GM21528 (cell line): ENCODE results near the gene FUOM.
"Not testable (repeated sequence)": the region's sequence is repeated elsewhere in the genome, so short reads cannot be mapped to it uniquely, and the experiment has no call there.

ENCODE experiments used
- ATAC-seq: cut with Tn5 transposase; IDR thresholded peaks from one replicate; pipeline ENCODE4 v1.9.1; 2021; ENCODE audit warnings: mild to moderate bottlenecking, moderate library complexity; ENCODE audit not compliant: unreplicated experiment, low FRiP score

Gene FUOM

DNA sequence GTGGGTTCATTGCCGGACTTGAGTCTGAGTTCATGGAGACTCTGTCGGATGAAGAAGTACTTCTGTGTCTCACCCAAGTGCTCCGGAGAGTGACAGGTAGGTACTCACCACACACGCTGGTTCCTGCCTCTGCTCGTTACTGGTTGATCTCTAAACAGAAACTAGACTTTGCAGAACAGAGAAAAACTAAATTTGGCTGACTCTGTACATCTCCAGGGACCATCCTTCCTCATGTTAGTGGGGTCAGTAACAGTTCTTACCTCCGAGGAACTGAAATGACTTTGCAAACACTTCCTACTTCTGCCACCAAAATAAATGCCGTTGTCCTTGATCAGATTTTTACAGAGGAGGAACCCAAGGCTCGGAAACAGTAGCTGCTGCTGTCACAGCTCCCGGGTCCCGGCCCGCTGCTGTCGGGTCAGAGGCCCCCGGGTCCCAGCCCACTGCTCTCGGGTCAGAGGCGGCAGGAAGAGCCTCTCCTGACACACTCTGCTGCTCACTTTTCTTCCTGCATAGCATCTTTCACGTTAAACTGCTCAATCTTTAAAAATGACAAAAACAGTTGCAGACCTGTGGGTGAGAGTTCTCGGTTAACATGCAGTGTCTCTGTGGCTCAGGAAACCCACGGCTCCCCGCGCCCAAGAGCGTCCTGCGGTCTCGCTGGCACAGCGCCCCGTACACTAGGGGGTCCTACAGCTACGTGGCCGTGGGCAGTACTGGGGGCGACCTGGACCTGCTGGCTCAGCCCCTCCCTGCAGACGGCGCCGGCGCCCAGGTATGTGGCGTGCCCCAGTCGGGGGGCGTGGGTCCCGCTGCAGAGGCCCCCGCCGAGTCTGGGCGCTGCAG, 31.4 kb upstream of the FUOM start:
- ATAC-seq, result peak; percentile 80

DNA sequence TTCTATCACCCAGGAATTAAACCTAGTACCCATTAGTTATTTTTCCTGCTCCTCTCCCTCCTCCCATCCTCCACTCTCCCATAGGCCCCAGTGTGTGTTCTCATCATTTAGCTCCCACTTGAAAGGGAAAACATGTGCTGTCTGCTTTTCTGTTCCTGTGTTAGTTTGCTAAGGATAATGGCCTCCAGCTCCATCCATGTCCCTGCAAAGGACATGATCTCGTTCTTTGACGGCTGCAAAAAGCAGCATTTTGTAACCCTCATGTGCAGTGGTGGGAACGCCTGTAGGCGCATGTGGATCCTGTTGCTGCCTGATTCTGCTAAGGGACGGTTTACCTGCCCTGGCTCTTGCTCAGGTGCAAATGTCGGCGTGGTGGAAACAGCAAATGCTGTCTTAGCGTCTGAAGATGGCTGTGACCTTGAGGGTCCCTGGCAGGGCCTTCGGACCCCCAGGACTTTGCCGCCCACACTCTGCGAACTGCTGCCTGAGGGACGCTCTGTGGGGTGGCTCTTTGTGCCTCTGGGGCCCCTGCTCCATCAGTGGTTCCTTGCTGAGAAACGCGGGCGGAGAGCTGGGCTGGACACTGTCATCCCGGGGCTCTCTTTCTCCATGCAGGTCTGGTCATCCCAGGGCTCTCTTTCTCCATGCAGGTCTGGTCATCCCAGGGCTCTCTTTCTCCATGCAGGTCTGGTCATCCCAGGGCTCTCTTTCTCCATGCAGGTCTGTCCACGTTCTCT, 30.6 kb upstream of the FUOM start:
- ATAC-seq, result no peak

DNA sequence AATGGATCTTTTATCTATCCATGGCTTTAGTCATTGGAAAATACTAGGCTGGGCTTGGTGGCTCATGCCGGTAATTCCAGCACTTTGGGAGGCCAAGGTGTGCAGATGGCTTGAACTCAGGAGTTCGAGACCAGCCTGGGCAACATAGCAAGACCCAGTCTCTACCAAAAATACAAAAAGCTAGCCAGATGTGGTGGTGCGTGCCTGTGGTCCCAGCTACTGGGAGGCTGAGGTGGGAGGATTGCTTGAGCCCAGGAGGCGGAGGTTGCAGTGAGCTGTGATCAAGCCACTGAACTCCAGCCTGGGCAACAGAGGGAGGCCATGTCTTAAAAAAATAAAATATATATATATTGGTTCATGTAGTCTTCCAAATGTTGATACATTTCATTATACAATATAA, 29.1 kb upstream of the FUOM start:
- not testable (repeated sequence) for ATAC-seq

DNA sequence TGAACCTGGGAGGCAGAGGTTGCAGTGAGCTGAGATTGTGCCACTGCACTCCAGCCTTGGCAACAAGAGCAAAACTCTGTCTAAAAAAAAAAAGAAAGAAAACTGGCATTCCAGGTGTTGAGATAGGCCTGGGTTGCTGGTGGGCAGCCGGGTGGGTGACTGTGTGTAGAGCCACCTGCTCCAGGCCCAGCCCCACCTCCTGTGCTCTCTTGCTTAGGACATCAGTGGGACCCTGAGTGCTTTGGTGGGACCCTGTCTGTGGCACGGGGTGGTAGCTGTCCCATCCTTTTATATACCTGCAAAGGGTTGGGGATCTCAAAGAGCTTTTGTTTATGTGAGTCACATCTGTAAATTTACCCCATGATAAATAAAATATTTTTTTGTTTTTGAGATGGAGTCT, 27.4 kb upstream of the FUOM start:
- no peak for ATAC-seq

DNA sequence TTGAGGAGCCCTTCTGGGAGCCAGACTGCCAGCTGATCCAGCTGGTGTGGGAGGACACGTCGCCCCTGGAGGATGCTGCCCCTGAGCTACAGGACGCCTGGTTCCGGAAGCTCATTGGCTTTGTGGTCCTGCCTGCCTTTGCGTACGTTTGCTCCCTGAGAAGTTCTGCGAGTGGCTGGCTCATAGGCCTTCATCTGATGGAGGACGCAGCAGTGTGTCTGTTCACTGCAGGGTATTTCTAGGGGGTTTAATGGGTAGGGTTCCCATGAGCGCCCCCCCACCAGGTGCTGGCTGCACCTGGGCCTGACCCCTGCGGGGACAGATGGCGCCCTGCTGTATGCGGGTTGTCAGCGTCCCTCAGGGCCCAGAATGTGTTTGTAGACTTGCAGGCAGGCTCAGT, 26.3 kb upstream of the FUOM start:
- ATAC-seq, result no peak

DNA sequence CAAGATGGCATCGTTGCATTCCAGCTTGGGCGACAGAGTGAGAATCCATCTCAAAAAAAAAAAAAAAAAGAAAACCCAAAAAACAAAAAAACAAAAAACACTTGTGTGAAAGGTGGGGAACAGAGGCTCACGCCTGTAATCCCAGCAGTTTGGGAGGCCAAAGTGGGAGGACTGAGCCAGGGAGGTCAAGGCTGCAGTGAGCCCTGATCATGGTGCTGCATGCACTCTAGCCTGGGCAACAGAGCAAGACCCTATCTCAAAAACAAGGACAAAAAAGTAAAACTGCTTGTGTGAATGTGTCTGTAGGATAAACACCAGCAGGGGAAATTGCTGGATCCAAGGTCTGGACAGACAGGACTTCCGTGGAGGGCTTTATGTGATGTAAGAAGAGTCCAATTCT, 25.7 kb upstream of the FUOM start:
- no peak for ATAC-seq

DNA sequence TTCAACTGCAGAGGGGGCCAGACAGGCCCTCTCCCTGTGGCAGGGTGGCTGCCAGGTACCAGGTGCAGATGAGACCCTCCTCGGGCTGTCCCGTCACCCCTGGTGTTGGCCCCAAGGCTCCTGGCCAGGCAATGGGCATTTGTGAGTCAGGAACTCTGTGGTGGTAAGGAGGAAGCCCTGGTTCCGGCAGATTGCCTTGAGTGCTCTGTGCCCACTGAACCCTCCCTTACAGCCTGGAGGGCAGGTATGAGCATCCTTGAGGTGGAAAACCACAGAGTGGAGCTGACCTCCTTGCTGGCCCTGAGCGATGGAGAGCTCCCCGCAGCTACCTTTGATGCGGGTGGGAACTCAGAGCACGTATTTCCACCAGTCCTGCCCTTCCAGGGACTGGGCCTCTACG, 23.2 kb upstream of the FUOM start:
- ATAC-seq, result no peak

DNA sequence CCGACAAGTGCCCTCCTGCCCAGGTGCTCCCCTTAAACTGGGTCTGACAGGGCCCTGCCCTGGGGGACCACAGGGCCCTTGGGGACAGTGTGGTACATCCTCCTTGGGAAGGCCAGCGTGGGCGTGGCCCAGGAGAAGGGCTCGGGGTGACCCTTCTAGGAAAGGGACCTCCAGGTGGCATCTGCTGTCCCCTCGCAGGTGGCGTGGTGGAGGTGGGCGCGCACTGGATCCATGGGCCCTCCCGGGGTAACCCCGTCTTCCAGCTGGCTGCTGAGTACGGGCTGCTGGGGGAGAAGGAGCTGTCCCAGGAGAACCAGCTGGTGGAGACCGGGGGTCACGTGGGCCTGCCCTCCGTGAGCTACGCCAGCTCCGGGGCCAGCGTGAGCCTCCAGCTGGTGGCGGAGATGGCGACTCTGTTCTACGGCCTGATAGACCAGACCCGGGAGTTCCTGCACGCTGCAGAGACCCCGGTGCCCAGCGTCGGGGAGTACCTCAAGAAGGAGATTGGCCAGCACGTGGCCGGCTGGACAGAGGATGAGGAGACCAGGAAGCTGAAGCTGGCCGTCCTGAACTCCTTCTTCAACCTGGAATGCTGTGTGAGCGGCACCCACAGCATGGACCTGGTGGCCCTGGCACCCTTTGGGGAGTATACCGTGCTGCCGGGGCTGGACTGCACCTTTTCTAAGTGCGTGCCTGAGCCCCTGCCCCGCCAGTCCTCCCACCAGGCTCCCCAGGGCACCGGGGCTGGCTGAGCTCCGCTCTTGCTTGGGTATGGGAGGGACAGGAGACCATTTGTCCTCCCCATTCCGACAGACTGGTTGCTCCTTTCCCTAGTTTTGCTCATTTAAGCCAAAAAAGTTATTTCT, 22.2 kb upstream of the FUOM start:
- peak; percentile 27 for ATAC-seq

DNA sequence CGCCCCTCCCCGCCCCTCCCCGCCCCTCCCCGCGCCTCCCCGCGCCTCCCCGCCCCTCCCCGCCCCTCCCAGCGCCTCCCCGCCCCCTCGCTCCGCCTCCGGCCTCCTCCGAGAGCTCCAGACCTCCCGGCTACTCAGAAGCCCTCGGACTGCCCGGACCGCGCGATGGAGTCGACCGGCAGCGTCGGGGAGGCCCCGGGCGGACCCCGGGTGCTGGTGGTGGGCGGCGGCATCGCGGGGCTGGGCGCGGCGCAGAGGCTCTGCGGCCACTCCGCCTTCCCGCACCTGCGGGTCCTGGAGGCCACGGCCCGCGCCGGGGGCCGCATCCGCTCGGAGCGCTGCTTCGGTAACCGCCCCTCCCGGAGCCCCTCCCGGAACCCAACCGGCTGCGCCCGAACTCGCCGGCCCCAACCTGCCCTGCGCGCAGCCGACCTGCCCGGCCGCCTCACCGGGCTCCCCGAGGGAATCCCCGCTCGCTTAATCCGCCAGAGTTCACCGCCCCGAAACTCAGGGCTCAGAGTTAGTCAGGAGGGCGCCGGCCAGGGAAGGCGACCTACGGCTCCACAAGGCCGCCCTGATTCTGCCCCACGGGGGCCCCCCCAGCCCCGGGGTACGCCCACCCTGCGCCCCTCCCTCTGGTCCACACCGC, 21.5 kb upstream of the FUOM start, which contains the start of gene PAOX:
Gene PAOX, plus strand, starts transcription at position 111 of the 649 bp plus-strand sequence. Its CDS starts 55 bp downstream, at position 166.
- ATAC-seq, result peak; percentile 46

DNA sequence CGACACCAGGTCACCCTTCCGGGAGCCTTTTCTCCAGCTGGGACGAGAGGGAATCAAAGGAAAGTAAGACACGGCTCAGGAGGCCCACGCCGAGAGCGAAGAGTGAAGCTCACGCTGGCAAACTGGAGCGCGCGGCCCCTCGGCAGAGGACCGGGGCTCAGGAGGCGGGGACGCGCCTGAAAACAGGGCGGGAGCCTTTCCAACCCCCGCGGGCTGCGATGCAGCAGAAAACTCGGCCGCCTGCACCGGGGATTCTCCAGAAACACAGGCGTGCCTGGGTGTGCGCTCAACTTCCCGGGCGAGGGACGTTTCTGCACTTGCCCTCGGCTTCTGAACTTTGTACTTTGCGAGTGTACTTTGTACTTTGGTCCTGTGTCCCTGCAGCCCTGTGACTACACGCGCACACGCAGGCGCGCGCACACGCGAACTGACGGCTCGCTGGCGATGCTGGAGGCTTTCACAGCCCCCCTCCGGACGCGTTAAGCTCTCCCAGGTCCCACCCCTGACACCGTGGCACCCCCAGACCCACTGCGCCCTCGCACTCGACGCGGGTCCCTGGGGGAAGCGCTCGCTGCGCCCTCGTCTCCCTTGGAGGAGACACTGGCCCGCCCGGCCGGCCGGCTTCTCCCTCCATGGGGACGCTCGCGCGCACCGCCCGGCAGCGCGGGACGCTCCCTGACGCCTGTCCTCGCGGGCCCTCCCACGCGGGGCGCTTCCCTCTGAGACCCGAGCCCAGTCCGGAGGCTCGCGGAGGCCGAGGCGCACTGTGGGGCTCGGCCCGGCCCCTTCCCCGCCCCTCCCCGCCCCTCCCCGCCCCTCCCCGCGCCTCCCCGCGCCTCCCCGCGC, 20.7 kb upstream of the FUOM start:
- ATAC-seq, result peak; percentile 40

DNA sequence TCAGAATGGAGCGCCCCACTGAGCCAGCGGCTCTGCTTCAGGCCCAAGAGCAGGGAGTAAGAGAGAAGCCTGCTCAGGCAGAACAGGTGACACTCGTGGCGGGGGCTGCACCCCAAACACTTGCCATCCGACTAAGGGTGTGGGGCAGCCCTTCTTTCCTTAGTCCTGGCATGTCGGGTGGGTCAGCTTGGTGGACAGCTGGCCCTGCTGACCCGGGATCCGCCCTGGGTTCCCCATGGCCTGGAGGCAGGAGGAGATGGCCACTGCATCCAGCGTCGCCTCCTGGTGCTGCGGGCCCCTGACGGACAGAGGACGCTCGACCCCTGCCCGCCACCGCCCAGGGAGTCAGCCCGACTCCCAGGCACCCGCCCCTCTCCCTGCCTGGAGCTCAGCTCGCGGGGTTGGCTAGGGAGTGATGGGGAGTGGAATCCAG, 20.0 kb upstream of the FUOM start:
- ATAC-seq, result no peak

DNA sequence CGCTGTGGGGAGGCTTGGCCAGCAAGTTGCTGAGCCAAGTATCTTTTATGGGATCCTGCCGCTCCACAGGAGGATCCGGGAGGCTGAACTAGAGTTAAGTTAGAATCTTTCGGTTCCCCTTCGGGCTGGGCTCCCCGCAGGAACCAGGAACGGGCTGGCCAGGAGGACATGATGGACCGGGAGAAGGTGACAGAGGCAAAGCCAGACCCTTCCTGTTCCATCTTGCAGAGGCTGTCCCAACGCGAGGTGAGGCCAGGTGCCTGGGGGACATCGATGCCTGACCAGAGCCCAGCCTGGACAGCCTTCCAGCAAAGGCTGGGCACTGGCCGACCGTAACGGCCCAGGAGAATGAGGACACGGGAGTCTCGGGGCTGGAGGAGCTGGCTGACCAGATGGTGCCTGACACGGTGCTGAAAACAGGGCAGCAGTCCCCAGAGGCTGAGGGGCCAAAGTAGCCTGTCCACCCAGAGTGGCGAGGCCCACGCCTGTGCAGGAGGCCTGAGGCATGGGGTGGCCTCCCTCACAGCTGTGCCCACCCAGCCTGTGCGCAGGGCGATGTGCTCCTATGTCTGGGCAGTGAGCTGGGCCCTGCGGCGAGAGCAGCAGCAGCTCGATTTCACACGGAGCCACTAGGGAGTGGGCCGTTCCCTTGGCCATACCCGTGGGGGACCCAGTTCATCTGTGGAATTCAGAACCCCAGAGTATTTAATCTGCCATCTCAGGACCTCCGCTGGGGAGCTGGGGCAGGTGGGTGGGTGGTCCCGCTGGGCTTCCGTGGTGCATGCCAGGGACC, 19.4 kb upstream of the FUOM start:
- no peak for ATAC-seq

DNA sequence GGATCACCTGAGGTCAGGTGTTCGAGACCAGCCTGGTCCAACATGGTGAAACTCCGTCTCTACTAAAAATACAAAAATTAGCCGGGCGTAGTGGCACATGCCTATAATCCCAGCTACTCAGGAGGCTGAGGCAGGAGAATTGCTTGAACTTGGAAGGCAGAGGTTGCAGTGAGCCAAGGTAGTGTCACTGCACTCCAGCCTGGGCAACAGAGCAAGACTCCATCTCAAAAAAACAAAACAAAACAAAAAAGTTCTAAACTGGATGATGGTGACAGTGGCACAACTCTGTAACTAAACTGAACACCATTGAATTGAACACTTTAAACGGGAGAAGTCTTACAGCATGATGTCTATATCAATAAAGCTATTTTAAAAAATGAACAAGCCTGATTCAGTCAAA, 18.4 kb upstream of the FUOM start:
- ATAC-seq, result not testable (repeated sequence)

DNA sequence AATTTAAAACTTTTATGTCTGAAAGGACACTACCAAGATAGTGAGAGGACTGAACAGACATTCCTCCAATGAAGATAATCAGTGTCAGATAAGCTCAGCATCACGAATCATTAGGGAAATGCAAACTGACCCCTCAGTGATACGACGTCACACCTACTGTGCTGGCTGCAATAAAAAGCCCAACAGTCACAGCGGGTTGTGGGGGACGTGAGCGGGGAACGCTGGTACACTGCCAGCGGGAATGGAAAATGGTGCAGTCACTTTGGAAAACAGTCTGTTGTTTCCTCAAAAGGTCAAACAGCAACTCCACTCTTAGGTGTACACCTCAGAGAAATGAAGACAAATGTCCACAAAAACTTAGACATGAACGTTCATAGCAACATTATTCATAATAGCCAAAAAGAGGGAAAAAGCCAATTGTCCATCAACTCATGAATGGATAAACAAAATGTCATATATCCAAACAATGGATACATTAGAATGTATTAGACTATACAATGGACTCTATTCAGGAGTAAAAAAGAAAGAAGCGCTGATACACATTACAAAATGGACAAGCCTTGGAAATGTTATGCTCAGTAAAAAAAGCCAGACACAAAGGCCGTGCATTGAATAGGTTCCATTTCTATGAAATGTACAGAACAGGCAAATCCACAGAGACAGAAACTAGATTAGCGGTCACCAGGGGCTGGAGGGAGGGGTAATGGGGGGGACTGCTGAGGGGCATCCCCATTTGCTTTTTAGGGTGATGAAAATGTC, 17.7 kb upstream of the FUOM start:
- ATAC-seq, result no peak

DNA sequence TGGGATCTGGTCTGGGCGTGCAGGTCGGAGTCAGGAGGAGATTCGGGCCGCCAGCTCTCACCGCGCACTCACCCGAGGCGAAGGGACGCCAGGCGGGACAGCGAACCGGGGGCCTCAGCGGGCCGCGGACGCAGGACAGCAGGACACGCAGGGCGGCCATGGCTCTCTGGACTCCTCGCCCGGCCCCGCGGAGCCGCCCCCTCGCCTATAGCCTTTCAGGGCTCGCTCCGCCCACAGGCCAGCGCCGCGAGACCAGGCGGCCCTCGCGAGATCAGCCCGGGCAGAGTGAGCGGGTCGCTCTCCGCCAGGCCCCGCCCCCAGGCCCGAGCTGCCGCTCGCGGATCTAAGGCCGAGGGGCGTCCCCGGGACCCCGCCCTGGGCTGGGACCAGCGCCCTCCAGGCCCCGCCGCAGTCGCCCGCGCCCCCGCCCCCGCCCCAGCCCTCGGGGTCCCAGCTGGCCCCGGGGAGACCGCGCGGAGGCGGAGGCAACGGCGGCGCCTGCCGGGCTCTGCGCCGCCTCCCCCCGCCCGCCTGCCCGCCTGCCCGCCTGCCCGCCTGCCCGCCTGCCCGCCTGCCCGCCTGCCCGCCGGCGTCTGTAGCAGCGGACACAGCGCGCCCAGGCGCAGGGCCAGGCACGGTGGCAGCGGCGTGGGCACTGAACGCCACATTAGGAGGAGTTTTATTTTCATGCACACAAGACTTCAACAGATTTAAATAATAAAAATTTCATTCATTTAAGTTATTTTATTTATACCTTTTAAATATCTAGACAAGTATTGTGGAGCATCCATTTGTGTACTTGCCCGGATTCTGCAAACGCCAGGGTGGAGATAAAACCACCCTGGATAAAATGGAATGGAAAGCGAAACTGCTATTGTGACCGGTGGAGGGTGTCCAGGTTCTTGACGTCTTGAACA, 15.6 kb upstream of the FUOM start, which contains the start of gene ECHS1:
Gene ECHS1, minus strand, starts transcription at position 181 of the 917 bp plus-strand sequence. Its CDS starts 21 bp downstream, at position 160.
- ATAC-seq, result peak; percentile 95

DNA sequence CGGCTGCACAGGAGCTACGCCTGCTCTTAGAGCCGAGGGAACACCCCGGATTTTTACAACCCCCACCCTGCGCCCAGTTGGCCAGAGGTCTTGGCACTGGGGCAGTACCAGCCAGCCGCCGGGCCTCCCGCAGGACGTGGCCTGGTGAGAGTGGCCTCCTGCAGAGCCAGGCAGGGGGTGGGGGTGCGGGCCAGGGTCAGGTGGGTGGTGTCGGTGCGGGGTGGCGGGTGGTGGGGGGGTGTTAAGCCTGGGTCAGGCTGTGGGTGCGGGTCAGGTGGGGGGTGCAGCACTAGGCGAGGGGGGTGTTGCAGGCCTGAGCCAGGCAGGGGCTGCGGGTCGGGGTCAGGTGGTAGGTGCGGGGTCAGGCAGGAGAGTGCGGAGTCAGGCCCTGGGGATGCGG, 14.7 kb upstream of the FUOM start:
- no peak for ATAC-seq
